Ishikawa (cell line): ENCODE results near the gene NFU1.

Source experiments
- CEBPB ChIP-seq: IDR thresholded peaks from 2 replicates; pipeline ENCODE4 v1.6.1; 2012
- CREB1 ChIP-seq: IDR thresholded peaks from 2 replicates; pipeline ENCODE4 v1.6.1; 2012; ENCODE audit warnings: low read depth
- EGR1 ChIP-seq: IDR thresholded peaks from 2 replicates; pipeline ENCODE4 v1.6.1; 2012
- EP300 ChIP-seq: IDR thresholded peaks from 2 replicates; pipeline ENCODE4 v1.6.1; 2012; ENCODE audit warnings: borderline replicate concordance
- FOXM1 ChIP-seq: IDR thresholded peaks from 2 replicates; pipeline ENCODE4 v1.6.1; 2012; ENCODE audit warnings: low read depth, borderline replicate concordance
- NFIC ChIP-seq: IDR thresholded peaks from 2 replicates; pipeline ENCODE4 v1.6.1; 2012
- RAD21 ChIP-seq: IDR thresholded peaks from 2 replicates; pipeline ENCODE4 v1.6.1; 2012; ENCODE audit warnings: low read depth
- TAF1 ChIP-seq: IDR thresholded peaks from 2 replicates; pipeline ENCODE4 v1.6.1; 2012; ENCODE audit warnings: low read depth, mild to moderate bottlenecking
- TCF12 ChIP-seq: IDR thresholded peaks from 2 replicates; pipeline ENCODE4 v1.6.1; 2012; ENCODE audit warnings: low read depth
- TEAD4 ChIP-seq: IDR thresholded peaks from 2 replicates; pipeline ENCODE4 v1.6.1; 2012
- YY1 ChIP-seq: IDR thresholded peaks from 2 replicates; pipeline ENCODE4 v1.6.1; 2012; ENCODE audit warnings: low read depth
- ZBTB7A ChIP-seq: IDR thresholded peaks from 2 replicates; pipeline ENCODE4 v1.6.1; 2012; ENCODE audit warnings: low read depth
- TF ChIP-seq, protein P1 (sequence below): IDR thresholded peaks from 2 replicates; pipeline ENCODE4 v1.6.1; 2012; ENCODE audit warnings: low read depth, mild to moderate bottlenecking
- TF ChIP-seq, protein P2 (sequence below): IDR thresholded peaks from 2 replicates; pipeline ENCODE4 v1.6.1; 2012
- TF ChIP-seq, protein P3 (sequence below): IDR thresholded peaks from 2 replicates; pipeline ENCODE4 v1.6.1; 2012

The NFU1 gene

DNA sequence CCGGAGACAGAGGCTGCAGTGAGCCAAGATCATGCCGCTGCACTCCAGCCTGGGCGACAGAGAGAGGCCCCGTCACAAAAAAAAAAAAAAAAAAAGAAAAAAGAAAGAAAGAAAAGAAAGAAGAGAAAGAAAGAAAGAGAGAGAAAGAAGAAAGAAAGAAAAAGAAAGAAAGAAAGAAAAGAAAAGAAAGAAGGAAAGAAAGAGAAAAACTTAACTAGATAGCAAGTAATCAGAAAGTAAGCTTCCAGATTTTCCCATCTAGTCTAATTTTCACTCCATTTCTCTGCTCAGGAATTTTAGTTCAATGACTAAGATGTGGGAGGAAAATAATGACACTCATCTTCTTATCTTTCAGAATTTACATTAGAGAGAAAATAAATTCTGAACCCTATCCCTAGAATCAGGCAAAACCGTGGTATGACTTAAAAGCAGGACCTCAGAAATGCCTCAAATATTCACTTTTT lies 52.6 kb downstream of the NFU1 start:
- no peak for TF ChIP-seq CEBPB
- no peak for TF ChIP-seq RAD21
- TF ChIP-seq EP300: no peak
- TF ChIP-seq, protein P1, sequence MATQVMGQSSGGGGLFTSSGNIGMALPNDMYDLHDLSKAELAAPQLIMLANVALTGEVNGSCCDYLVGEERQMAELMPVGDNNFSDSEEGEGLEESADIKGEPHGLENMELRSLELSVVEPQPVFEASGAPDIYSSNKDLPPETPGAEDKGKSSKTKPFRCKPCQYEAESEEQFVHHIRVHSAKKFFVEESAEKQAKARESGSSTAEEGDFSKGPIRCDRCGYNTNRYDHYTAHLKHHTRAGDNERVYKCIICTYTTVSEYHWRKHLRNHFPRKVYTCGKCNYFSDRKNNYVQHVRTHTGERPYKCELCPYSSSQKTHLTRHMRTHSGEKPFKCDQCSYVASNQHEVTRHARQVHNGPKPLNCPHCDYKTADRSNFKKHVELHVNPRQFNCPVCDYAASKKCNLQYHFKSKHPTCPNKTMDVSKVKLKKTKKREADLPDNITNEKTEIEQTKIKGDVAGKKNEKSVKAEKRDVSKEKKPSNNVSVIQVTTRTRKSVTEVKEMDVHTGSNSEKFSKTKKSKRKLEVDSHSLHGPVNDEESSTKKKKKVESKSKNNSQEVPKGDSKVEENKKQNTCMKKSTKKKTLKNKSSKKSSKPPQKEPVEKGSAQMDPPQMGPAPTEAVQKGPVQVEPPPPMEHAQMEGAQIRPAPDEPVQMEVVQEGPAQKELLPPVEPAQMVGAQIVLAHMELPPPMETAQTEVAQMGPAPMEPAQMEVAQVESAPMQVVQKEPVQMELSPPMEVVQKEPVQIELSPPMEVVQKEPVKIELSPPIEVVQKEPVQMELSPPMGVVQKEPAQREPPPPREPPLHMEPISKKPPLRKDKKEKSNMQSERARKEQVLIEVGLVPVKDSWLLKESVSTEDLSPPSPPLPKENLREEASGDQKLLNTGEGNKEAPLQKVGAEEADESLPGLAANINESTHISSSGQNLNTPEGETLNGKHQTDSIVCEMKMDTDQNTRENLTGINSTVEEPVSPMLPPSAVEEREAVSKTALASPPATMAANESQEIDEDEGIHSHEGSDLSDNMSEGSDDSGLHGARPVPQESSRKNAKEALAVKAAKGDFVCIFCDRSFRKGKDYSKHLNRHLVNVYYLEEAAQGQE: no peak
- TF ChIP-seq EGR1: no peak
- TF ChIP-seq NFIC: no peak
- no peak for TF ChIP-seq YY1
- TF ChIP-seq CREB1: no peak
- TF ChIP-seq TCF12: no peak
- no peak for TF ChIP-seq ZBTB7A

DNA sequence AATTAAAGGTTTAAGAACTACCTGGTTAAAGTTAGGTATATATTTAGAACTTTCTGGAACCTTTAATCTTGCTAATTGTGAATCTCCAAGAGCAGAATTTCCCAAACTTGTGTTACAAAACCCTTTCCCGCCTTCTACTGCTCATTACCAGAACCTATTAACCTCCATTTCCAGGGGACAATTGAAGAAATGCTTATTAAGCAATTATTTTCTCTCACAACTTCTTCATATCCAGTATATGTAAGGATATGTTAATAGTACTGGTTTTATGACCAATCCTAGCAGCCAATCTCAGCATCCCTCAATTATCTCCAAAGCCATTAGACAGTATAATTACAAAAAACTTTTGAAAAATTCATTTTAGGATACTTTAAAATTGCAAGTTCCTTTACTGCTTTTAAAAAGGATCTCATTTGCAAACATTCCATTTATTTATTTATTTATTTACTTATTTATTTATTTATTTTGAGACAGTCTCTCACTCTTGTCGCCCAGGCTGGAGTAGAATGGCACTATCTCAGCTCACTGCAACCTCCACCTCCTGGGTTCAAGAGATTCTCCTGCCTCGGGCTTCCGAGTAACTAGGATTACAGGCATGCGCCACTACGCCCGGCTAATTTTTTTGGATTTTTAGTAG lies 53.9 kb downstream of the NFU1 start:
- TF ChIP-seq TEAD4 (no peak), YY1 (no peak)
- TF ChIP-seq, protein P2, sequence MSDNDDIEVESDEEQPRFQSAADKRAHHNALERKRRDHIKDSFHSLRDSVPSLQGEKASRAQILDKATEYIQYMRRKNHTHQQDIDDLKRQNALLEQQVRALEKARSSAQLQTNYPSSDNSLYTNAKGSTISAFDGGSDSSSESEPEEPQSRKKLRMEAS: no peak
- TF ChIP-seq, protein P1: no peak

DNA sequence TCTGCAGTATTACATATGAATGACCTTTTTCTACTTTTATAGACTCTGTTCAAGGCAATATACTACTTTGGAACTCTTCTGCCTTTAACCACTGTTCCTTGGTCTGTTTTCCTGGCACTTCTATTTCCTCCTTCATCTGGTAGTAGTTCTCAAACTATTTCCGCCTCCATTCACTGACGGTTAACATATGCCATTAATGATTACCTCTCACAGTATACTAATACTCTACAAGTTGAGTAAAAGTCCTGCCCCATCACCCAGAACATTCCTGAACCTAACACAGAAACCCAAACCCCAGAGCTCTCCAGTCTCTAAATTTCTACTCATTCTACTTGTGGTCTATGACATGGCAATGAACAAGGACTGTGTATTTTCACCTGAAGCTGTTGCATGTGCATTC lies 54.7 kb downstream of the NFU1 start:
- no peak for TF ChIP-seq YY1
- no peak for TF ChIP-seq TCF12
- TF ChIP-seq, protein P3, sequence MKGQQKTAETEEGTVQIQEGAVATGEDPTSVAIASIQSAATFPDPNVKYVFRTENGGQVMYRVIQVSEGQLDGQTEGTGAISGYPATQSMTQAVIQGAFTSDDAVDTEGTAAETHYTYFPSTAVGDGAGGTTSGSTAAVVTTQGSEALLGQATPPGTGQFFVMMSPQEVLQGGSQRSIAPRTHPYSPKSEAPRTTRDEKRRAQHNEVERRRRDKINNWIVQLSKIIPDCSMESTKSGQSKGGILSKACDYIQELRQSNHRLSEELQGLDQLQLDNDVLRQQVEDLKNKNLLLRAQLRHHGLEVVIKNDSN: no peak
- TF ChIP-seq TAF1: no peak
- no peak for TF ChIP-seq EP300
- TF ChIP-seq NFIC: no peak

DNA sequence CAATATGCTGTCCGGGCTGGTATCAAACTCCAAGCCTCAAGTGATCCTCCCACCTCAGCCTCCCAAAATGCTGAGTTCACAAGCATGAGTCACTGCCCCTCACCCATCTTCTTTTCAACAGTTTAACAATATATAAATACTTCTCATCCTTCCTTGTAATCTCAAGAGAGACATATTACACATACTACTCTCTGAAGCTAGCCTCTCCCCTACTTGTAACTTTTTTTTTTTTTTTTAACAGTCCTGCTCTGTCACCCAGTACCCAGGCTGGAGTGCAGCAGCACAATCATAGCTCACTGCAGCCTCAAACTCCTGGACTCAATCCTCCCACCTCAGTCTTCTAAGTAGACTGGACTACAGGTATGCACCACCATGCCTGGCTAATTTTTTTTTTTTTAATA lies 55.9 kb downstream of the NFU1 start:
- no peak for TF ChIP-seq YY1
- TF ChIP-seq EP300: no peak
- TF ChIP-seq ZBTB7A: no peak
- TF ChIP-seq TCF12: no peak
- TF ChIP-seq, protein P1: no peak
- no peak for TF ChIP-seq CREB1
- no peak for TF ChIP-seq TAF1
- no peak for TF ChIP-seq TEAD4
- TF ChIP-seq, protein P3: no peak
- TF ChIP-seq EGR1: no peak
- no peak for TF ChIP-seq CEBPB
- TF ChIP-seq, protein P2: no peak
- TF ChIP-seq NFIC: no peak
- no peak for TF ChIP-seq FOXM1
- TF ChIP-seq RAD21: no peak
